ENCODE data around the gene FAM20A.

Gene FAM20A

GRCh38 chr17:68600067-68600930, 868 bp downstream of the FAM20A start:
- no peak for DNase-seq (ENCODE audit: low read depth, low spot score)
- Histone ChIP-seq H3K27me3 (ENCODE audit: insufficient read depth, insufficient read length) (peaks cover 46% of the 10 kb centered on the region), H3K4me3 (ENCODE audit: insufficient read length, low read depth) (peak overlapping the region; percentile 68), H3K9me3 (ENCODE audit: insufficient read depth, low read length) (0 out of 2 replicates have a peak, but pooled peaks cover 8% of the 10 kb centered on the region), H3K9ac (ENCODE audit: insufficient read length, low read depth) (peak overlapping the region; percentile 82), H3K36me3 (ENCODE audit: insufficient read depth, insufficient read length, low read length) (no peaks in the 10 kb centered on the region), H3K4me1 (ENCODE audit: insufficient read depth, insufficient read length) (no peaks in the 10 kb centered on the region)
- no peak for TF ChIP-seq YY1 (IDR thresholded peaks at IDR 0.05; ENCODE audit: insufficient read depth, insufficient read length)
- no peak for TF ChIP-seq ZNF274 (IDR thresholded peaks at IDR 0.05; ENCODE audit: low read depth, low read length)

- Histone ChIP-seq H3K27me3 (ENCODE audit: insufficient read depth, insufficient read length) (peaks cover 46% of the 10 kb centered on the region), H3K36me3 (ENCODE audit: insufficient read depth, insufficient read length, low read length) (no peaks in the 10 kb centered on the region), H3K4me1 (ENCODE audit: insufficient read depth, insufficient read length) (no peaks in the 10 kb centered on the region), H3K9me3 (ENCODE audit: insufficient read depth, low read length) (0 out of 2 replicates have a peak, but pooled peaks cover 8% of the 10 kb centered on the region), H3K9ac (ENCODE audit: insufficient read length, low read depth) (peak overlapping the region; percentile 82), H3K4me3 (ENCODE audit: insufficient read length, low read depth) (peak overlapping the region; percentile 68)
- TF ChIP-seq YY1 (IDR thresholded peaks at IDR 0.05; ENCODE audit: insufficient read depth, insufficient read length) (no peak), ZNF274 (IDR thresholded peaks at IDR 0.05; ENCODE audit: low read depth, low read length) (no peak), SUZ12 (IDR thresholded peaks at IDR 0.05; ENCODE audit: extremely low read depth, insufficient read depth, insufficient read length) (no peak)
- no peak for DNase-seq (ENCODE audit: low read depth, low spot score)
These were observed 1.6 kb downstream of the FAM20A start for GRCh38 chr17:68599552-68600066.

- Histone ChIP-seq H3K27me3 (ENCODE audit: insufficient read depth, insufficient read length) (peaks cover 46% of the 10 kb centered on the region), H3K36me3 (ENCODE audit: insufficient read depth, insufficient read length, low read length) (no peaks in the 10 kb centered on the region), H3K9ac (ENCODE audit: insufficient read length, low read depth) (no peak overlapping the region), H3K4me1 (ENCODE audit: insufficient read depth, insufficient read length) (no peaks in the 10 kb centered on the region), H3K9me3 (ENCODE audit: insufficient read depth, low read length) (0 out of 2 replicates have a peak, but pooled peaks cover 8% of the 10 kb centered on the region), H3K4me3 (ENCODE audit: insufficient read length, low read depth) (no peak overlapping the region)
- no peak for DNase-seq (ENCODE audit: low read depth, low spot score)
- TF ChIP-seq YY1 (IDR thresholded peaks at IDR 0.05; ENCODE audit: insufficient read depth, insufficient read length) (no peak), ZNF274 (IDR thresholded peaks at IDR 0.05; ENCODE audit: low read depth, low read length) (no peak), SUZ12 (IDR thresholded peaks at IDR 0.05; ENCODE audit: extremely low read depth, insufficient read depth, insufficient read length) (no peak)
These were observed 2.1 kb downstream of the FAM20A start for GRCh38 chr17:68599091-68599490.

GRCh38 chr17:68598545-68598961, 2.6 kb downstream of the FAM20A start:
- 0 out of 2 replicates have a peak, but pooled peaks cover 7% of the 10 kb centered on the region for H3K9me3 ChIP-seq (ENCODE audit: insufficient read depth, low read length)
- no peak for DNase-seq (ENCODE audit: low read depth, low spot score)
- no peak overlapping the region for H3K4me3 ChIP-seq (ENCODE audit: insufficient read length, low read depth)
- H3K4me1 ChIP-seq (ENCODE audit: insufficient read depth, insufficient read length) = no peaks in the 10 kb centered on the region
- H3K9ac ChIP-seq (ENCODE audit: insufficient read length, low read depth) = no peak overlapping the region
- peaks cover 46% of the 10 kb centered on the region for H3K27me3 ChIP-seq (ENCODE audit: insufficient read depth, insufficient read length)
- TF ChIP-seq ZNF274 (IDR thresholded peaks at IDR 0.05; ENCODE audit: low read depth, low read length) = no peak
- no peaks in the 10 kb centered on the region for H3K36me3 ChIP-seq (ENCODE audit: insufficient read depth, insufficient read length, low read length)

GRCh38 chr17:68598074-68598473, 3.1 kb downstream of the FAM20A start:
- no peak overlapping the region for H3K9ac ChIP-seq (ENCODE audit: insufficient read length, low read depth)
- peaks cover 46% of the 10 kb centered on the region for H3K27me3 ChIP-seq (ENCODE audit: insufficient read depth, insufficient read length)
- TF ChIP-seq YY1 (IDR thresholded peaks at IDR 0.05; ENCODE audit: insufficient read depth, insufficient read length) (no peak), ZNF274 (IDR thresholded peaks at IDR 0.05; ENCODE audit: low read depth, low read length) (no peak), SUZ12 (IDR thresholded peaks at IDR 0.05; ENCODE audit: extremely low read depth, insufficient read depth, insufficient read length) (no peak)
- no peak for DNase-seq (ENCODE audit: low read depth, low spot score)
- 0 out of 2 replicates have a peak, but pooled peaks cover 2% of the 10 kb centered on the region for H3K9me3 ChIP-seq (ENCODE audit: insufficient read depth, low read length)
- H3K4me1 ChIP-seq (ENCODE audit: insufficient read depth, insufficient read length) = no peaks in the 10 kb centered on the region
- no peak overlapping the region for H3K4me3 ChIP-seq (ENCODE audit: insufficient read length, low read depth)
- H3K36me3 ChIP-seq (ENCODE audit: insufficient read depth, insufficient read length, low read length) = no peaks in the 10 kb centered on the region

- Histone ChIP-seq H3K9ac (ENCODE audit: insufficient read length, low read depth) (no peak overlapping the region), H3K36me3 (ENCODE audit: insufficient read depth, insufficient read length, low read length) (no peaks in the 10 kb centered on the region), H3K4me1 (ENCODE audit: insufficient read depth, insufficient read length) (no peaks in the 10 kb centered on the region), H3K27me3 (ENCODE audit: insufficient read depth, insufficient read length) (peaks cover 32% of the 10 kb centered on the region), H3K4me3 (ENCODE audit: insufficient read length, low read depth) (no peak overlapping the region), H3K9me3 (ENCODE audit: insufficient read depth, low read length) (no peaks in the 10 kb centered on the region)
- TF ChIP-seq SUZ12 (IDR thresholded peaks at IDR 0.05; ENCODE audit: extremely low read depth, insufficient read depth, insufficient read length) (no peak), YY1 (IDR thresholded peaks at IDR 0.05; ENCODE audit: insufficient read depth, insufficient read length) (no peak), ZNF274 (IDR thresholded peaks at IDR 0.05; ENCODE audit: low read depth, low read length) (no peak)
- DNase-seq (ENCODE audit: low read depth, low spot score) = no peak
These were observed 4.7 kb downstream of the FAM20A start for GRCh38 chr17:68596411-68596945.

- TF ChIP-seq YY1 (IDR thresholded peaks at IDR 0.05; ENCODE audit: insufficient read depth, insufficient read length) = no peak
- TF ChIP-seq ZNF274 (IDR thresholded peaks at IDR 0.05; ENCODE audit: low read depth, low read length) = no peak
- Histone ChIP-seq H3K9me3 (ENCODE audit: insufficient read depth, low read length) (no peaks in the 10 kb centered on the region), H3K36me3 (ENCODE audit: insufficient read depth, insufficient read length, low read length) (no peaks in the 10 kb centered on the region), H3K4me1 (ENCODE audit: insufficient read depth, insufficient read length) (no peaks in the 10 kb centered on the region), H3K4me3 (ENCODE audit: insufficient read length, low read depth) (no peak overlapping the region), H3K27me3 (ENCODE audit: insufficient read depth, insufficient read length) (peaks cover 27% of the 10 kb centered on the region), H3K9ac (ENCODE audit: insufficient read length, low read depth) (no peak overlapping the region)
- DNase-seq (ENCODE audit: low read depth, low spot score) = no peak
These were observed 5.2 kb downstream of the FAM20A start for GRCh38 chr17:68595986-68596385.

All from NT2/D1 (cell line).